ENCODE measurements around the gene ST8SIA6.
A peak's percentile ranks its signal among the peaks of the same experiment; 100 is the strongest.
"Not testable (repeated sequence)": the region's sequence is repeated elsewhere in the genome, so short reads cannot be mapped to it uniquely, and the experiment has no call there.

The ST8SIA6 gene

GRCh38 chr10:17460756-17461155, 6.4 kb upstream of the ST8SIA6 start:
- FAIRE-seq, result no peak
- no peak for DNase-seq (ENCODE audit: low spot score)

GRCh38 chr10:17457083-17457482, 2.7 kb upstream of the ST8SIA6 start:
- no peak for DNase-seq (ENCODE audit: low spot score)
- FAIRE-seq, result no peak

DNA sequence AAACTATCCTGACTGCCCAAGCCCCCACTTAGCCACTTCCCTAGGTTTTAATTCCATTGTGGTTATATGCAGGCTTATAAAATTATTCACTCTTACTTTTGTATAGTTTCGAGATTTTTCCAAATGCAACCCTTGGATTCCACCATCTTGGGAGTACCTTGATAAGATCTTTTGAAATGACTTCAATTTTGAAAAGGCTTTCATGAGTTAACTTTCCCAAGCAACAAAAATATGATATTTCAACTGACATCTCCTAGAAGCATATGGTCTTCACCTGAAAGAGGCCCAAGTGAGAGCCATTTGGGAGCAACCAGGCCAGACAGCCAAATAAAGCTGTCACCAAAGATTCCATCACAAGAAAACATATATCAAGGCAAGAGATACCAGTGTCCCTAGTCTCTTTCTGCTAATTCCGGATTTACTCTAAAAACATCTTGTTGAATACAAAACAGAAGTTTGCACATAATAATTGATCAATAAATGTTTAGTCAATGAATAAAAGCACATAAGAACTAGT, 1.7 kb upstream of the ST8SIA6 start:
- DNase-seq (ENCODE audit: low spot score), result no peak

DNA sequence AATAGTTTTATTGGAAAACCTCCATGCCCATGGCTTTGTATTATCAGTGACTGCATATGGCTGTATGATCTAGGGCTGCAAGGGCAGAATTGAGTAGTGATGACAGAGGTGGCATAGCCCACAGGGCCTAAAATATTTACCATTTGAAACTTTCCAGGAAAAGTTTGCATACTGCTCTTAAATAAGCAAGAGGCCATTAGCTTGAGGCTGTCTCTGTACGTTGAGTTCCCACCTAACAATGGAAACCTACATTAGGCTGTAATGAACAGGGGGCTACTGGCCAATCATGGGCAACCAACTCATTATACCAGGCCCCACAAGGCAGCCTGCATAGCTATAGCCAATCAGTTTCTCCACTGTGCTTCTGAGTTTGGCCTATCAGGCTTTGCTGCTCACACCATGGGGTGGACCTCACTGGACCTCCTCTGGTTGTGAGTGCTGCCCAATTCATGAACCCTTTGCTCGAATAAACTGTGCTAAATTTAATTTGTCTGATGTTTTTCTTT, 673 bp upstream of the ST8SIA6 start:
- DNase-seq (ENCODE audit: low spot score) (no peak), FAIRE-seq (no peak)

More for the DNA sequence above, 1.7 kb upstream of the ST8SIA6 start:
- FAIRE-seq, result no peak

DNA sequence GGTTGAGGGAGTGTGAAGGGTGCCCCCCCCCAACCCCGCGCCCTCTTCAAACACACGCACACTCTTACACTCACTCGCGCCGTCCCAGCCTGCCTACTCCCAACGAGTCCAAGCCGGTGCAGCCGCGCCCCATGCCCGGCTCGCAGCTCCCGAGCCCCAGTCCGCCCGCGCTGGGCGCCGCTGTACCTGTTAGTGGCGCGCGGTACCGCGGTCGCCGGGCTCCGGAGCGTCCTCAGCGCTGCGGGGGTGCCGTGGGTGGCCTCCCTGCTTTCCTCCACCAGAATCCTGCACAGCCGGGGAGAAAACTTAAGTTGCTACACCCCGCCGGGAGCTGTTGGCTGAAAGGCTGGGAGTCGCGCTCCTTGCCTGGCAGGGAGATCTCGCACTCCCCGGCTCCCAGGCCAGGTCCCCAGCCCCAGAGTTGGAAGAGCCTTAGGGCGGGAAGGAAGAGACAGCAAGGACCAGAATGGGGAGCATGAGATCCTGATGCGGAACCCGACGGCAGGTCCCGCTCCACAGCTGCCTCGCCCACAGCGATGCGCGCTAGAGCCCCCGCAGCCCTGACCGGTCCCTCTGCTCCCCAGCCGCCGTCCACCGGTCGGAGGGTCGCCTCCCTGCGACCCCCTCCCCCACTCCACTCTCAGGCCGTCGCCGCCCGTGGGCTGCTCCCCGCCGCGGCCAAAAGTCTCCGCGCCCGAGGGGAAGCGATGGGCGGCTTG, 863 bp downstream of the ST8SIA6 start:
- DNase-seq (ENCODE audit: low spot score) (no peak), FAIRE-seq (no peak)

- no peak for FAIRE-seq
- DNase-seq (ENCODE audit: low spot score), result no peak
Observed at GRCh38 chr10:17453035-17453372, 1.4 kb downstream of the ST8SIA6 start.

DNA sequence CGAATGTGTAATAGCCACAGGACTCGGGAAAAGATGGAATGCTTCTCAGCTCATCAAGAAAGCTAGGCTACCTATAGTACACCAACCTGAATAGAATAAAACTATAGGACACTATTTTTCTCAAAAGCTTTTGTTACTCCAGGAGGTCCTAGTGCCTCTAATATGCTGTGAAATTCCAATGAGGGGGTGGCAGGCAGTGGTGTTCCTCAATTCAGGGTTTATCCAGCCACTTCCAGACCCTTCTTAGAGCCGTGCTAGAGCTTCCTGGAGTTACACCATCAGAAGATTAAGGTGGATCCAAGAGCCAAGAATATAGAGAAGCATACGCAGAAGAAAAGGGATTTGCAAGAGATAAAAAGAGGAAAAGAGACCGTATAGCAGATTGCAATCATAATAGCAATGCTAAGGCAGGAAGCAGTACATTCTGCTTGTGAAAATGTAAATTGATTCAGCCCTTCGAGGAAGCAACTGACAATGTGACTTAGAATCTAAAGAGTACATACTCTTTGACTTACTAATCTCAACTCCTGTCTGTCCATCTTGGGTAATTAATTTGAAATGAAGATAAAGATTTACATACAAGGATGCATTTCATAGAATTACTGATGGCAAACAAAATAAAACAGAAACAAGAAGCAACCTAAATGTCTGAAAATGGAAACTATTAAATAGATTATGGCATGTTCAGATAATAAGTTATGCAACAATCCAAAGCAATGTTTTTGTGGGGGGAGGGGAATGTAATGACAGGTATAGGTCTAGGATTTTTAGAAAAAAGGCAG, 2.1 kb downstream of the ST8SIA6 start:
- no peak for DNase-seq (ENCODE audit: low spot score)
- no peak for FAIRE-seq

- FAIRE-seq (no peak), DNase-seq (ENCODE audit: low spot score) (no peak)
Observed at GRCh38 chr10:17450024-17450423, 4.4 kb downstream of the ST8SIA6 start.

- DNase-seq (ENCODE audit: low spot score), result no peak
- FAIRE-seq, result no peak
Observed at GRCh38 chr10:17445400-17445998, 8.9 kb downstream of the ST8SIA6 start.

- no peak for DNase-seq (ENCODE audit: low spot score)
- FAIRE-seq, result no peak
Observed at GRCh38 chr10:17444388-17444714, 10.0 kb downstream of the ST8SIA6 start.

- DNase-seq (ENCODE audit: low spot score), result no peak
- no peak for FAIRE-seq
Observed at GRCh38 chr10:17443707-17444387, 10.5 kb downstream of the ST8SIA6 start.

DNA sequence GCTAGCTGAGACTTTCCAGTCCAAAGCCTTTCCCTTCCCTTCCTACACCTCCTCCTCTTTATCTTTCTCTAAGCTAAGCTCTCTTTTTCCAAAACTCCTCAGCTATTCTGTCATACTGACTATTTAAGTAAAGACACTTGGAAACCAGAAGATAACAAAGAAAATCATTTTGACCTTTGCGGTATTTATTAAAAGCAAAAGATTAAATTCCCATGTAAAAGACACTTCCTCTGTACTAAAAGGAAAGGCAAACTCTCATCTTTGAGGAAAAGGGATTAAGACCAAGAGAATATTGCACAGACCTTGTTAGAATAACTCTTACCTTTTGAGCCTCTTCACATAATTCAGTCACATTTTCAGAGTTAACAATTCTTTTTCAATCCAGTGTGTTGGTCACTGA, 15.8 kb downstream of the ST8SIA6 start:
- FAIRE-seq (no peak), DNase-seq (ENCODE audit: low spot score) (no peak)

GRCh38 chr10:17436578-17436977, 17.8 kb downstream of the ST8SIA6 start:
- DNase-seq (ENCODE audit: low spot score), result not testable (repeated sequence)

DNA sequence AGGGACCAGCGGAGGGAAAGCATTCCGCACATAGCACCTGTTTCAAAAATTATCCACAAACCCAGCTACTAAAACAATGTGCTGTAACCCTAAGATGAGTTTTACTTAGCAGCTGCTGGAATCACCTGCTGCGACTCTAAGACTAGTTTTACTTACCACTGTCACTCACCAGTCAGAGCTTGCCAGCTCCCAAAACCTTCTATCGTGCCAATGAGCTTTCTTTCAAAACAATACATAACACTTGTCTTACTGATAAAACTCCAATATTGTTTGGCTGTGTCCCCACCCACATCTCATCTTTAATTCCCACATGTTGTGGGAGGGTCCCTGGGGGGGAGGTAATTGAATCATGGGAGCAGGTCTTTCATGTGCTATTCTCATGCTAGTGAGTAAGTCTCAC, 18.4 kb downstream of the ST8SIA6 start:
- FAIRE-seq, result no peak

More at GRCh38 chr10:17436578-17436977, 17.8 kb downstream of the ST8SIA6 start:
- not testable (repeated sequence) for FAIRE-seq

GRCh38 chr10:17435187-17435586, 19.2 kb downstream of the ST8SIA6 start:
- no peak for DNase-seq (ENCODE audit: low spot score)
- no peak for FAIRE-seq

More for the DNA sequence above, 18.4 kb downstream of the ST8SIA6 start:
- no peak for DNase-seq (ENCODE audit: low spot score)

DNA sequence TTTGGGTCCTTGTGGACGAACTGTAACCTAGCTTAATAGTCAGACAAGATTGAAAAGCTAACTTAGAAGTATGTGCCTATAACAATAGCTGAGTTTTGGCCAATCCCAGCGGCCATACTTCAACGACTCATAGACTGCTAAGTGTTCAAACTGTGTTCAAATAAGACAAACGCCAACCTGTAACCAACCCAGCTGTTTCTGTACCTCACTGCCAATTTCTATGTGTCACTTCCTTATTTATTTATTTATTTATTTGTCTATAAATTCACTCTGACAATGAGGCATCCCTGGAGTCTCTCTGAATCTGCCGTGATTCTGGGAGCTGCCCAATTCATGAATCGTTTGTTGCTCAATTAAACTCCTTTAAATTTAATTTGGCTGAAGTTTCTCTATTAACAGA, 21.7 kb downstream of the ST8SIA6 start:
- DNase-seq (ENCODE audit: low spot score) (no peak), FAIRE-seq (no peak)

DNA sequence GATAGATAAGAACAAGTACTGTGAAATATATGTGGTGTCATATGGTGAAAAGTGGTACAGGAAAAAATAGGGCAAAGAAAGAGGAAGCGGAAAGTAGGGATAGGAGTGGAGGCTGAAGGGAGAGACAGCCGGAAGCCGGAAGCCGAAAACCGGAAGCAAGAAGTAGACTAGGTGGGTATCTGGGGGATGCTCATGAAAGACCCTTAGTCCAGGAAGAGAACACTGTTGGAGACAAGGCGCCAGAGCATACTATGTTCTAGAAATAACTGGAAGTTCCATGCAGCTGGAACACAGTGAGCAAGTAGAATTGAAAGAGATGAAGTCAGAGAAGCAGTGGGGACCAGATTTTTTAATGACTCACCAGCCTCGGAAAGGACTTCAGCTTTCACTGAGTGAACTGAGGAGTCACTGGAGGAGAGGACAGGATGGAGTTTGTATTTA, 22.5 kb downstream of the ST8SIA6 start:
- FAIRE-seq, result no peak

GRCh38 chr10:17430647-17431355, 23.6 kb downstream of the ST8SIA6 start:
- FAIRE-seq (no peak), DNase-seq (ENCODE audit: low spot score) (peak; percentile 70)

More for the DNA sequence above, 22.5 kb downstream of the ST8SIA6 start:
- DNase-seq (ENCODE audit: low spot score), result peak; percentile 29

GRCh38 chr10:17429490-17429889, 24.9 kb downstream of the ST8SIA6 start:
- no peak for DNase-seq (ENCODE audit: low spot score)
- no peak for FAIRE-seq

- DNase-seq (ENCODE audit: low spot score) (peak; percentile 12), FAIRE-seq (peak; percentile 5)
Observed at GRCh38 chr10:17428351-17429097, 25.9 kb downstream of the ST8SIA6 start.

Data from urothelium cell line (cell line).